Ectodermal cell (in vitro differentiated cells): Measurements from ENCODE around the gene TGFB1.
"Not testable (repeated sequence)": the region's sequence is repeated elsewhere in the genome, so short reads cannot be mapped to it uniquely, and the experiment has no call there.

ENCODE experiments used
- H3K27ac ChIP-seq: 2 replicates; pipeline ENCODE4 v1.7.0; 2013; ENCODE audit warnings: mild to moderate bottlenecking, low read depth, low read length; ENCODE audit not compliant: insufficient read depth, poor library complexity, severe bottlenecking
- H3K27me3 ChIP-seq: 2 replicates; pipeline ENCODE4 v1.7.0; 2013; ENCODE audit warnings: mild to moderate bottlenecking, low read length; ENCODE audit not compliant: insufficient read depth, control insufficient read depth, poor library complexity, severe bottlenecking
- H3K36me3 ChIP-seq: one replicate; pipeline ENCODE4 v1.7.0; 2013; ENCODE audit warnings: low read length; ENCODE audit not compliant: control insufficient read depth, insufficient read depth
- H3K4me1 ChIP-seq: one replicate; pipeline ENCODE4 v1.7.0; 2013; ENCODE audit warnings: low read length; ENCODE audit not compliant: control insufficient read depth, insufficient read depth
- H3K4me3 ChIP-seq: 2 replicates; pipeline ENCODE4 v1.7.0; 2013; ENCODE audit warnings: low read depth, low read length, control low read depth; ENCODE audit not compliant: insufficient read depth
- H3K9me3 ChIP-seq: 2 replicates; pipeline ENCODE4 v1.7.0; 2013; ENCODE audit warnings: mild to moderate bottlenecking, low read length, moderate library complexity; ENCODE audit not compliant: control insufficient read depth
- WGBS, 2 experiments: methylation state at CpG; one replicate each; pipeline ENCODE4 v1.1.7; 2013; ENCODE audit warnings: missing lambda C conversion rate in 2 of 2; 5-methylcytosine and 5-hydroxymethylcytosine counted together

TGFB1 gene

DNA sequence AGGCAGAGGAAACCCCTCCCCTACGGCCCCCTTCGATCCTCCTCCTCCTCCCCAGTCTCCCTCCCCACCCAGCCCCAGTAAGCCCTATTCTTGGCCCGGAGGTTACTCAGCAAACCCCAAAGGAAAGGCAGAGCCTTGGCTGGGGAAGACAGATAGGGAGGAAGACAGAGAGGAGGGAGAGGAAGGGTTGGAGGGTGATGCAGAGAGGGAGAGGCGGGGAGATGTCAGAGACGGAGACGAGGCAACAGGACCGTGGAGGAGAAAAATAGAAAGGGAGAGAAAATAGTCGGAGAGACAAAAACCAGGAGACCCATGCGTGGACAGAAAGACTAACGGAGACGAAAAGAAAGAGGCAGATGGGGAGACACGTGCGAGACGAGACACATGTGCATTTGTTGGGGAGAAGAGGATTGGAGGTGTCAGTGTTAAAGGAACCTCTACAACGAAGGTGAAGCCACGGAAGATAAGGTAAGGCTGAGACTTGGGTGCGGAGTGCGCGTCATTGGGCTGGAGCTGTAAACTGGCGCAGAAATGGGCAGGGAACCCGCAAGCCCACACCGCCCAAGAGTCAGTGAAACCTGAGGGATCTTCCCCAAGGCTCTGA, 2.9 kb downstream of the TGFB1 start:
- no peaks in the 10 kb centered on the region for H3K9me3 ChIP-seq
- 8 to 10% methylated on average over 20 to 22 of the region's 22 CpGs for WGBS, 2 experiments
- no peaks in the 10 kb centered on the region for H3K36me3 ChIP-seq
- H3K27me3 ChIP-seq = peaks cover 53% of the 10 kb centered on the region
- H3K4me3 ChIP-seq = peak overlapping the region; percentile 55
- H3K27ac ChIP-seq = no peak overlapping the region
- H3K4me1 ChIP-seq = peaks cover 19% of the 10 kb centered on the region

DNA sequence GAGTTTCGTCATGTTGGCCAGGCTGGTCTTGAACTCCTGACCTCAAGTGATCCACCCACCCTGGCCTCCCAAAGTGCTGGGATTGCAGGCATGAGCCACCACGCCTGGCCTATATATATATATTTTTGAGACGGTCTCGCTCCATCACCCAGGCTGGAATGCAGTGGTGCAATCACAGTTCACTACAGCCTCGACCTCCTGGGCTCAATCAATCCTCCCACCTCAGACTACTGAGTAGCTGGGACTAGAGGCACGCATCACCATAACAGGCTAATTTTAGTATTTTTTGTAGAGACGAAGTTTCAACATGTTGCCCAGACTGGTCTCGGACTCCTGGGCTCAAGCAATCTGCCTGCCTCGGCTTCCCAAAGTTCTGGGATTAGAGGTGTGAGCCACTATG, 6.8 kb downstream of the TGFB1 start:
- not testable (repeated sequence) for H3K4me1 ChIP-seq, H3K36me3 ChIP-seq, H3K9me3 ChIP-seq, H3K4me3 ChIP-seq, H3K27ac ChIP-seq
- WGBS, 2 experiments = 89 to 92% methylated on average over 9 of the region's 9 CpGs
- H3K27me3 ChIP-seq = peaks cover 28% of the 10 kb centered on the region

GRCh38 chr19:41344162-41344561, 9.6 kb downstream of the TGFB1 start:
- Histone ChIP-seq H3K4me1 (no peaks in the 10 kb centered on the region), H3K4me3 (no peak overlapping the region), H3K9me3 (no peaks in the 10 kb centered on the region), H3K36me3 (no peaks in the 10 kb centered on the region), H3K27ac (no peak overlapping the region), H3K27me3 (peaks cover under 1% of the 10 kb centered on the region)
- WGBS, 2 experiments = 79 to 92% methylated on average over 2 of the region's 2 CpGs

GRCh38 chr19:41341669-41342490, 11.8 kb downstream of the TGFB1 start:
- Histone ChIP-seq H3K4me1 (no peaks in the 10 kb centered on the region), H3K9me3 (no peaks in the 10 kb centered on the region), H3K27me3 (no peaks in the 10 kb centered on the region), H3K36me3 (no peaks in the 10 kb centered on the region), H3K27ac (no peak overlapping the region), H3K4me3 (no peak overlapping the region)
- 94 to 95% methylated on average over 20 of the region's 20 CpGs for WGBS, 2 experiments

DNA sequence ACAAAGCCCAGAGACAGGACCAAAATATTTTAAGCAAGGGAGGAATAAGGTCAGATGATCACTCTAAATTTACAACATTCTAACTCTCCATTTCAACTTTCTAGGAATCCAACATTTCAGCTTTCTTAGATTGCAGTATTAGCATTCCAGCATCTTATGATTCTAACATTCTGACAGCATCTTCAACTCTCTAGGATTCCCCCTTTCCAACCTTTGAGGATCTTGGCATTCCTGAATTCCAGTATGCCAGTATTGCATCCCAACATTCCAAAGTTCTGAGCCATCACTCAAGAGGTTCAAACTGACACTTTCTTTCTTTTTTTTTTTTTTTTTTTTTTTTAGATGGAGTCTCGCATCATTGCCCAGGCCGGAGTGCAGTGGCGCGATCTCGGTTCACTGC, 13.8 kb downstream of the TGFB1 start:
- WGBS, 2 experiments = 84 to 87% methylated on average over 5 of the region's 5 CpGs
- no peaks in the 10 kb centered on the region for H3K9me3 ChIP-seq
- no peak overlapping the region for H3K27ac ChIP-seq
- no peaks in the 10 kb centered on the region for H3K27me3 ChIP-seq
- no peaks in the 10 kb centered on the region for H3K36me3 ChIP-seq
- no peaks in the 10 kb centered on the region for H3K4me1 ChIP-seq
- H3K4me3 ChIP-seq = no peak overlapping the region

DNA sequence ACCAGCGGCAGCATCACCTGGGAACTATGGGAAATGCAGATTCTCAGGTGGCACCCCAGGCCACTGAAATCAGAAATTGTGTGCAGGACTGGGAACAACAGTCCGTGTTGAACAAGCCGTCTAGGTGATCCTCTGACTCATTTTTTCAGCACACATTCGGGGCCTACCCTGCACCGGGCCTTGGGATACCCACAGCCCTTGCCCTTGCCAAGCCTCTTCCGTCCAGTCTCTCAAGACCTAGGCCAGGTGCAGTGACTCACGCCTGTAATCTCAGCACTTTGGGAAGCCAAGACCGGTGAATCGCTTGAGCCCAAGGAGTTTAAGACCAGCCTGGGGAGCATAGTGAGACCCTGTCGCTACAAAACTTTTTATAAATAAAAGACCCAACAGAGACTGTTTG, 18.3 kb downstream of the TGFB1 start:
- H3K9me3 ChIP-seq = no peaks in the 10 kb centered on the region
- no peak overlapping the region for H3K27ac ChIP-seq
- 92 to 93% methylated on average over 10 of the region's 10 CpGs for WGBS, 2 experiments
- no peaks in the 10 kb centered on the region for H3K27me3 ChIP-seq
- H3K4me3 ChIP-seq = no peak overlapping the region
- H3K4me1 ChIP-seq = no peaks in the 10 kb centered on the region
- no peaks in the 10 kb centered on the region for H3K36me3 ChIP-seq

DNA sequence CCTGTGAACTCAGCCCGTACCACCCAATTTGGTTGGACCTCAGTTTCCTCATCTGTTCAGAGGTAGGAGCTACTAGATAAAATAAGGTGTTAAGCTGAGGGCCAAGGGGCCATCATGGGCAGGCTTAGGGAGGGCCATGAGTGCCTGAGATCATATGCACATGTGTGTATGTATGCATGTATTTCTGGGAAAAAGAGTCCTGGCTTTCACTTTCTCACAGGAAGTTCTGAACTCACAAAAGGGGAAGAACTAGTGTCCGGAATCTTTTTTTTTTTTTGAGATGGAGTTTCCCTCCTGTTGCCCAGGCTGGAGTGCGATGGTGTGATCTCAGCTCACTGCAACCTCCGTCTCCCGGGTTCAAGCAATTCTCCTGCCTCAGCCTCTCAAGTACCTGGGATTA, 18.9 kb downstream of the TGFB1 start:
- Histone ChIP-seq H3K27me3 (no peaks in the 10 kb centered on the region), H3K9me3 (no peaks in the 10 kb centered on the region), H3K4me3 (no peak overlapping the region), H3K27ac (no peak overlapping the region), H3K36me3 (no peaks in the 10 kb centered on the region), H3K4me1 (no peaks in the 10 kb centered on the region)
- WGBS, 2 experiments = 94 to 96% methylated on average over 5 of the region's 5 CpGs

DNA sequence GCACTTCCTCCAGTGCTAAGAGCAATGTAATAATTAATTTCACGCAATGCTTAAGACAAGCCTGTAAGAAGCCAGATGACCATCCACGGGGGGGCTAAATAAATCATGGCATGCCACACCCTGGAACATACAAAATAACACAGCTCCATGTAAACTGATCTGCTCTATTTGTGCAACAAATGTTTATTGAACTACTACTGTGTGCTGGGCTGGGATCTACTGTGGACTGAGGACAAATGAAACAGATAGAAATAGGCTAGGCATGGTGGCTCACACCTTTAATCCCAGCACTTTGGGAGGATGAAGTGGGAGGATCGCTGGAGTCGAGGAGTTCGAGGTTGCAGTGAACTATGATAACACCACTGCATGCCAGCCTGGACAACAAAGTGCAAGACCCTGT, 21.3 kb downstream of the TGFB1 start:
- Histone ChIP-seq H3K4me3 (no peak overlapping the region), H3K27me3 (no peaks in the 10 kb centered on the region), H3K27ac (no peak overlapping the region), H3K4me1 (peaks cover under 1% of the 10 kb centered on the region), H3K9me3 (no peaks in the 10 kb centered on the region), H3K36me3 (no peaks in the 10 kb centered on the region)
- WGBS, 2 experiments = 87 to 90% methylated on average over 5 of the region's 5 CpGs

DNA sequence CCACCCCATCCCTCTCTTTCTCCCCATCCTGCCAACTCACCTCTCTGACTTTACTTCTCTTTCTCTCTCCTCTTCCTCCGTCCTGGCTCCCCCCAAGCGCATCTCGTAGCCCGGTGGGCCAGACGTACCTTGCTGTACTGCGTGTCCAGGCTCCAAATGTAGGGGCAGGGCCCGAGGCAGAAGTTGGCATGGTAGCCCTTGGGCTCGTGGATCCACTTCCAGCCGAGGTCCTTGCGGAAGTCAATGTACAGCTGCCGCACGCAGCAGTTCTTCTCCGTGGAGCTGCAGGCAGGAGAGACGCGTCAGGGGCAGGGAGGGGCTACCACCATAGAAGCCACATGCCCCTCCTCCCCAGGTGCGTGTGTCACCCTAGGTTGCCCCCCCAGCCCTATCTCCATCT, 21.7 kb downstream of the TGFB1 start:
- H3K36me3 ChIP-seq = no peaks in the 10 kb centered on the region
- no peaks in the 10 kb centered on the region for H3K27me3 ChIP-seq
- H3K9me3 ChIP-seq = no peaks in the 10 kb centered on the region
- H3K4me1 ChIP-seq = peaks cover 5% of the 10 kb centered on the region
- H3K27ac ChIP-seq = no peak overlapping the region
- H3K4me3 ChIP-seq = no peak overlapping the region
- WGBS, 2 experiments = 92 to 93% methylated on average over 16 of the region's 16 CpGs

GRCh38 chr19:41330946-41331678, 22.6 kb downstream of the TGFB1 start:
- no peak overlapping the region for H3K27ac ChIP-seq
- no peaks in the 10 kb centered on the region for H3K9me3 ChIP-seq
- WGBS, 2 experiments = 84 to 89% methylated on average over 47 of the region's 47 CpGs
- no peak overlapping the region for H3K4me3 ChIP-seq
- H3K27me3 ChIP-seq = no peaks in the 10 kb centered on the region
- no peaks in the 10 kb centered on the region for H3K36me3 ChIP-seq
- peaks cover 7% of the 10 kb centered on the region for H3K4me1 ChIP-seq
